ENCODE measurements around the gene WDR27. TPM values are rescaled to one million over a fixed set of nuclear protein-coding genes. Genes with fewer than 3 reads are reported as not detected.

The WDR27 gene
- total and polyA plus RNA-seq, 2 experiments from 2014 or later, result 27.7 to 29.7 TPM

GRCh38 chr6:169573883-169574282 is 127.9 kb downstream of the WDR27 start:
- TF ChIP-seq CTCF (IDR thresholded peaks at IDR 0.05; ENCODE audit: poor library complexity) (no peak), EZH2 (IDR thresholded peaks at IDR 0.05; ENCODE audit: borderline replicate concordance) (no peak), EZH2phosphoT487 (IDR thresholded peaks at IDR 0.05; ENCODE audit: low read depth, severe bottlenecking, unreplicated experiment) (no peak)
- H3K36me3 ChIP-seq (replicated peaks; ENCODE audit: insufficient read depth, low read depth), result no peaks in the 10 kb centered on the region
- WGBS (ENCODE audit: low lambda C conversion rate, missing lambda C conversion rate), result 96% methylated on average over 5 of the region's 5 CpGs
- H2AFZ ChIP-seq, result no peak overlapping the region
- no peaks in the 10 kb centered on the region for H3K4me1 ChIP-seq (ENCODE audit: insufficient read depth)
- no peak overlapping the region for H3K4me3 ChIP-seq
- H3K9me3 ChIP-seq (ENCODE audit: low read depth), result no peaks in the 10 kb centered on the region
- no peak for DNase-seq (ENCODE audit: low spot score)
- no peak overlapping the region for H3K27ac ChIP-seq
- H3K4me2 ChIP-seq, result no peak overlapping the region
- no peaks in the 10 kb centered on the region for H4K20me1 ChIP-seq (ENCODE audit: insufficient read depth, poor library complexity, severe bottlenecking)
- no peaks in the 10 kb centered on the region for H3K79me2 ChIP-seq
- no peaks in the 10 kb centered on the region for H3K9me2 ChIP-seq (replicated peaks; ENCODE audit: insufficient read depth)
- no peaks in the 10 kb centered on the region for H3K27me3 ChIP-seq

GRCh38 chr6:169571123-169571962 is 130.5 kb downstream of the WDR27 start:
- H3K4me2 ChIP-seq, result no peak overlapping the region
- H3K27ac ChIP-seq, result no peak overlapping the region
- no peaks in the 10 kb centered on the region for H3K9me3 ChIP-seq (ENCODE audit: low read depth)
- no peak overlapping the region for H2AFZ ChIP-seq
- H3K4me3 ChIP-seq, result no peak overlapping the region
- H3K4me1 ChIP-seq (ENCODE audit: insufficient read depth), result no peaks in the 10 kb centered on the region
- H3K27me3 ChIP-seq, result no peaks in the 10 kb centered on the region
- no peaks in the 10 kb centered on the region for H3K36me3 ChIP-seq (replicated peaks; ENCODE audit: insufficient read depth, low read depth)
- no peak for TF ChIP-seq CTCF (IDR thresholded peaks at IDR 0.05; ENCODE audit: poor library complexity)
- H3K79me2 ChIP-seq, result no peaks in the 10 kb centered on the region
- H3K9me2 ChIP-seq (replicated peaks; ENCODE audit: insufficient read depth), result no peaks in the 10 kb centered on the region
- no peak for DNase-seq (ENCODE audit: low spot score)
- no peaks in the 10 kb centered on the region for H4K20me1 ChIP-seq (ENCODE audit: insufficient read depth, poor library complexity, severe bottlenecking)
- 80% methylated on average over 12 of the region's 12 CpGs for WGBS (ENCODE audit: low lambda C conversion rate, missing lambda C conversion rate)

GRCh38 chr6:169568314-169569087 is 133.3 kb downstream of the WDR27 start:
- no peaks in the 10 kb centered on the region for H3K36me3 ChIP-seq (replicated peaks; ENCODE audit: insufficient read depth, low read depth)
- TF ChIP-seq EZH2 (IDR thresholded peaks at IDR 0.05; ENCODE audit: borderline replicate concordance) (no peak), EZH2phosphoT487 (IDR thresholded peaks at IDR 0.05; ENCODE audit: low read depth, severe bottlenecking, unreplicated experiment) (no peak), CTCF (IDR thresholded peaks at IDR 0.05; ENCODE audit: poor library complexity) (no peak)
- DNase-seq (ENCODE audit: low spot score), result no peak
- H3K79me2 ChIP-seq, result no peaks in the 10 kb centered on the region
- WGBS (ENCODE audit: low lambda C conversion rate, missing lambda C conversion rate), result 95% methylated on average over 8 of the region's 8 CpGs
- no peaks in the 10 kb centered on the region for H3K9me2 ChIP-seq (replicated peaks; ENCODE audit: insufficient read depth)
- no peaks in the 10 kb centered on the region for H3K4me1 ChIP-seq (ENCODE audit: insufficient read depth)
- no peaks in the 10 kb centered on the region for H4K20me1 ChIP-seq (ENCODE audit: insufficient read depth, poor library complexity, severe bottlenecking)
- no peaks in the 10 kb centered on the region for H3K27me3 ChIP-seq
- H3K4me3 ChIP-seq, result no peak overlapping the region
- no peak overlapping the region for H3K4me2 ChIP-seq
- no peak overlapping the region for H2AFZ ChIP-seq
- H3K27ac ChIP-seq, result no peak overlapping the region
- H3K9me3 ChIP-seq (ENCODE audit: low read depth), result no peaks in the 10 kb centered on the region
